Esophagus muscularis mucosa (tissue), 3 donors: ENCODE data around the gene RUFY2.

Source experiments
- CTCF ChIP-seq, 3 experiments: fragments of 200-600 bp in 2 of 3; fragments of 450-650 bp in 1 of 3; sonication (generic) in 2 of 3; IDR thresholded peaks; one replicate each; pipeline ENCODE4 v1.5.1; 2017 to 2019; ENCODE audit warnings: antibody characterized with exemption in 3 of 3, mild to moderate bottlenecking in 2 of 3, moderate library complexity in 1 of 3
- EP300 ChIP-seq: sonication (generic); formaldehyde crosslinking; IDR thresholded peaks from one replicate; pipeline ENCODE4 v1.6.1; 2017; ENCODE audit warnings: antibody characterized with exemption

GRCh38 chr10:68296843-68297663 is 110.0 kb downstream of the RUFY2 start:
- TF ChIP-seq EP300 (no peak), CTCF (IDR thresholded peaks at IDR 0.05) (no peak)
